NCI-H2227 (cell line): ENCODE results near the gene DSCAML1.
"Not testable (repeated sequence)": the region's sequence is repeated elsewhere in the genome, so short reads cannot be mapped to it uniquely, and the experiment has no call there.

Source experiments
- DNase-seq: peaks from one replicate; lab custom pipeline; 2025; ENCODE audit not compliant: unreplicated experiment; lab: John Stamatoyannopoulos, UW

Gene DSCAML1

GRCh38 chr11:117820071-117820470 lies 23.1 kb upstream of the DSCAML1 start:
- no peak for DNase-seq

- DNase-seq = peak; percentile 71
These were observed 22.4 kb upstream of the DSCAML1 start for GRCh38 chr11:117819096-117820040.

- DNase-seq = no peak
These were observed 21.2 kb upstream of the DSCAML1 start for GRCh38 chr11:117818041-117818873.

- DNase-seq = peak; percentile 86
These were observed 20.5 kb upstream of the DSCAML1 start for GRCh38 chr11:117817368-117818040.

- DNase-seq = no peak
These were observed 19.9 kb upstream of the DSCAML1 start for GRCh38 chr11:117816846-117817367.

GRCh38 chr11:117816151-117816741 lies 19.2 kb upstream of the DSCAML1 start:
- peak; percentile 22 for DNase-seq

GRCh38 chr11:117815262-117815803 lies 18.3 kb upstream of the DSCAML1 start:
- no peak for DNase-seq

GRCh38 chr11:117814766-117815261 lies 17.8 kb upstream of the DSCAML1 start:
- DNase-seq = peak; percentile 74

GRCh38 chr11:117814204-117814765 lies 17.3 kb upstream of the DSCAML1 start:
- DNase-seq = no peak

GRCh38 chr11:117810056-117810451 lies 13.0 kb upstream of the DSCAML1 start:
- DNase-seq = not testable (repeated sequence)

- peak; percentile 82 for DNase-seq
These were observed 12.4 kb upstream of the DSCAML1 start for GRCh38 chr11:117809236-117810055.

- peak; percentile 17 for DNase-seq
These were observed 11.8 kb upstream of the DSCAML1 start for GRCh38 chr11:117808784-117809183.

- peak; percentile 82 for DNase-seq
These were observed 10.7 kb upstream of the DSCAML1 start for GRCh38 chr11:117807482-117808327.

- DNase-seq = no peak
These were observed 9.8 kb upstream of the DSCAML1 start for GRCh38 chr11:117806846-117807245.

GRCh38 chr11:117805045-117805444 lies 8.0 kb upstream of the DSCAML1 start:
- DNase-seq = no peak

GRCh38 chr11:117803896-117804295 lies 6.9 kb upstream of the DSCAML1 start:
- no peak for DNase-seq

- no peak for DNase-seq
These were observed 2.6 kb upstream of the DSCAML1 start for GRCh38 chr11:117799634-117800033.

- DNase-seq = no peak
These were observed 552 bp downstream of the DSCAML1 start for GRCh38 chr11:117796456-117796871.
